ENCODE measurements around the gene RELCH.

Gene RELCH

DNA sequence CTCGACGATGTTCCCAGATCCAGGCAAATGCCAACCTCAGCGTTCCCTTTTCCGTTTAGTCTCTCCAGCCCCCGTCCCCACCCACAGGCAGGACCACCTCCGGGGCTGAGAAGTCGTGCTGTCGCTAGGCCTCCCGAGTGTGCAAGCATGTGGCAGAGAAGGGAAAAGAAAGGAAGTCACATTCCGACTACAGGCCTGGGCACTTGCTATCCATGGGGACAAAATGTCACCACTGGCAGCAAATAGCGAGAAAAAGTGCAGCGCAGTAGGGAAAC lies 619 bp upstream of the RELCH start:
- DNase-seq, result no peak

GRCh38 chr18:62187543-62188510 lies 772 bp downstream of the RELCH start:
- Histone ChIP-seq H4K20me1 (ENCODE audit: insufficient read depth, low read length) (peaks cover 7% of the 10 kb centered on the region; the same call in 1 of the 2 replicates), H3K9me2 (replicated peaks; ENCODE audit: insufficient read depth, low read length) (no peaks in the 10 kb centered on the region), H3K79me2 (ENCODE audit: low read length) (peaks cover 65% of the 10 kb centered on the region), H3F3A (ENCODE audit: insufficient read depth, low read length) (peaks cover 13% of the 10 kb centered on the region), H3K4me1 (ENCODE audit: low read length) (peaks cover 9% of the 10 kb centered on the region; the same call in 1 of the 2 replicates), H3K4me2 (ENCODE audit: low read depth, low read length) (peak overlapping the region; percentile 85), H3K9ac (ENCODE audit: low read length) (peak overlapping the region; percentile 91), H3K27ac (ENCODE audit: low read length) (peak overlapping the region; percentile 83), H3K36me3 (replicated peaks; ENCODE audit: insufficient read depth, low read length) (no peaks in the 10 kb centered on the region), H2AFZ (ENCODE audit: low read length) (peak overlapping the region; percentile 99), H3K27me3 (replicated peaks; ENCODE audit: insufficient read depth, low read length) (no peaks in the 10 kb centered on the region), H3K9me3 (replicated peaks; ENCODE audit: insufficient read depth, low read length) (no peaks in the 10 kb centered on the region), H3K4me3 (ENCODE audit: low read length) (peak overlapping the region; percentile 99)
- peak; percentile 21 for DNase-seq
- no peak for TF ChIP-seq CTCF (IDR thresholded peaks at IDR 0.05; ENCODE audit: low read length)
- TF ChIP-seq EZH2 (optimal IDR thresholded peaks at IDR 0.05; ENCODE audit: low read depth, low read length), result no peak
- no peak for TF ChIP-seq EZH2phosphoT487 (IDR thresholded peaks at IDR 0.05; ENCODE audit: low read length)

More for the DNA sequence above, 619 bp upstream of the RELCH start:
- Histone ChIP-seq H3K27ac (ENCODE audit: low read length) (peak overlapping the region; percentile 36; the same call in 1 of the 2 replicates), H3K9me2 (replicated peaks; ENCODE audit: insufficient read depth, low read length) (no peaks in the 10 kb centered on the region), H3K9ac (ENCODE audit: low read length) (peak overlapping the region; percentile 66), H3K4me2 (ENCODE audit: low read depth, low read length) (peak overlapping the region; percentile 72), H3K27me3 (replicated peaks; ENCODE audit: insufficient read depth, low read length) (no peaks in the 10 kb centered on the region), H3F3A (ENCODE audit: insufficient read depth, low read length) (peaks cover 13% of the 10 kb centered on the region), H2AFZ (ENCODE audit: low read length) (peak overlapping the region; percentile 95), H3K4me1 (ENCODE audit: low read length) (peaks cover 9% of the 10 kb centered on the region; the same call in 1 of the 2 replicates), H3K9me3 (replicated peaks; ENCODE audit: insufficient read depth, low read length) (no peaks in the 10 kb centered on the region), H3K4me3 (ENCODE audit: low read length) (peak overlapping the region; percentile 100), H3K79me2 (ENCODE audit: low read length) (peaks cover 52% of the 10 kb centered on the region), H4K20me1 (ENCODE audit: insufficient read depth, low read length) (peaks cover 7% of the 10 kb centered on the region; the same call in 1 of the 2 replicates), H3K36me3 (replicated peaks; ENCODE audit: insufficient read depth, low read length) (no peaks in the 10 kb centered on the region)
- TF ChIP-seq CTCF (IDR thresholded peaks at IDR 0.05; ENCODE audit: low read length) (no peak), EZH2phosphoT487 (IDR thresholded peaks at IDR 0.05; ENCODE audit: low read length) (no peak), EZH2 (optimal IDR thresholded peaks at IDR 0.05; ENCODE audit: low read depth, low read length) (no peak)

DNA sequence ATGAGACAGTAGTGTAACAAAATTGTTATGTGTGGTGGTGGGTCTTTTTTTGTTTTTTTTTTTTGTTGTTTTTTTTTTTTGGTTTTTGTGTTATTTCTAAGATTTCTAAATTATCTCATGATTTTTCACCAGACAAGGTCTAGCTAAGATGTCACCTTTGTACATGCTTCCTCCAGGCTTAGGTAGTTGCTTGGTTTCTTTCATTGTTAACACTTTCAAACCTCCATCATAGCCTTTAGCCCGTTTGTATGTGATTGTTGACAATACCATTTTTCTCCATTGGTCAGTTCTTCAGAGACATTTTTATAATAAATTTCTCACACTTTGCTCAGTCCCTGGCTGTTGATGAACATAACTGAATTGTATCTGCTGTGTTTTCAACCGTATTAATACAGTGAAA lies 2.2 kb downstream of the RELCH start:
- Histone ChIP-seq H3K4me3 (ENCODE audit: low read length) (peak overlapping the region; percentile 99; the same call in 1 of the 2 replicates), H3K4me1 (ENCODE audit: low read length) (peaks cover 9% of the 10 kb centered on the region; the same call in 1 of the 2 replicates), H3K9ac (ENCODE audit: low read length) (no peak overlapping the region), H2AFZ (ENCODE audit: low read length) (no peak overlapping the region), H4K20me1 (ENCODE audit: insufficient read depth, low read length) (peaks cover 7% of the 10 kb centered on the region; the same call in 1 of the 2 replicates), H3K79me2 (ENCODE audit: low read length) (peaks cover 76% of the 10 kb centered on the region), H3K27ac (ENCODE audit: low read length) (no peak overlapping the region), H3K9me2 (replicated peaks; ENCODE audit: insufficient read depth, low read length) (no peaks in the 10 kb centered on the region), H3K36me3 (replicated peaks; ENCODE audit: insufficient read depth, low read length) (no peaks in the 10 kb centered on the region), H3K4me2 (ENCODE audit: low read depth, low read length) (peak overlapping the region; percentile 85), H3K9me3 (replicated peaks; ENCODE audit: insufficient read depth, low read length) (no peaks in the 10 kb centered on the region), H3F3A (ENCODE audit: insufficient read depth, low read length) (peaks cover 13% of the 10 kb centered on the region), H3K27me3 (replicated peaks; ENCODE audit: insufficient read depth, low read length) (no peaks in the 10 kb centered on the region)
- DNase-seq, result no peak
- TF ChIP-seq EZH2 (optimal IDR thresholded peaks at IDR 0.05; ENCODE audit: low read depth, low read length), result no peak
- no peak for TF ChIP-seq CTCF (IDR thresholded peaks at IDR 0.05; ENCODE audit: low read length)
- TF ChIP-seq EZH2phosphoT487 (IDR thresholded peaks at IDR 0.05; ENCODE audit: low read length), result no peak
